ENCODE measurements around the gene LHX4. TPM values are rescaled to one million over a fixed set of nuclear protein-coding genes. Genes with fewer than 3 reads are reported as not detected.
"Not testable (repeated sequence)": the region's sequence is repeated elsewhere in the genome, so short reads cannot be mapped to it uniquely, and the experiment has no call there.

LHX4 gene
- polyA plus RNA-seq, 1 donor: 3.1 TPM

DNA sequence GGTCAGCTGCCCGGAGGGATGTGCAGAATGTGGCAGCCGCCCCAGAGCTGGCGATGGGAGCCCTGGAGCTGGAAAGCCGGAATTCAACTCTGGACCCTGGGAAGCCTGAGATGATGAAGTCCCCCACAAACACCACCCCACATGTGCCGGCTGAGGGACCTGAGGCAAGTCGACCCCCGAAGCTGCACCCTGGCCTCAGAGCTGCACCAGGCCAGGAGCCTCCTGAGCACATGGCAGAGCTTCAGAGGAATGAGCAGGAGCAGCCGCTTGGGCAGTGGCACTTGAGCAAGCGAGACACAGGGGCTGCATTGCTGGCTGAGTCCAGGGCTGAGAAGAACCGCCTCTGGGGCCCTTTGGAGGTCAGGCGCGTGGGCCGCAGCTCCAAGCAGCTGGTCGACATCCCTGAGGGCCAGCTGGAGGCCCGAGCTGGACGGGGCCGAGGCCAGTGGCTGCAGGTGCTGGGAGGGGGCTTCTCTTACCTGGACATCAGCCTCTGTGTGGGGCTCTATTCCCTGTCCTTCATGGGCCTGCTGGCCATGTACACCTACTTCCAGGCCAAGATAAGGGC is 33.5 kb upstream of the LHX4 start:
- peaks cover 5% of the 10 kb centered on the region for H3K4me1 ChIP-seq (ENCODE audit: control insufficient read depth, insufficient read depth, low read length)
- no peaks in the 10 kb centered on the region for H3K27me3 ChIP-seq (ENCODE audit: control insufficient read depth, insufficient read depth, low read length)
- peaks cover 18% of the 10 kb centered on the region for H3K36me3 ChIP-seq (ENCODE audit: control insufficient read depth, insufficient read depth, low read length)
- H3K9me3 ChIP-seq (ENCODE audit: control insufficient read depth, low read depth, low read length): no peaks in the 10 kb centered on the region
- H3K27ac ChIP-seq (ENCODE audit: low read length): no peak overlapping the region
- no CpG with 5 or more reads among the region's 17 CpGs for WGBS (ENCODE audit: insufficient coverage, low lambda C conversion rate)
- no peak overlapping the region for H3K4me3 ChIP-seq (ENCODE audit: low read length)
- no peak for DNase-seq

DNA sequence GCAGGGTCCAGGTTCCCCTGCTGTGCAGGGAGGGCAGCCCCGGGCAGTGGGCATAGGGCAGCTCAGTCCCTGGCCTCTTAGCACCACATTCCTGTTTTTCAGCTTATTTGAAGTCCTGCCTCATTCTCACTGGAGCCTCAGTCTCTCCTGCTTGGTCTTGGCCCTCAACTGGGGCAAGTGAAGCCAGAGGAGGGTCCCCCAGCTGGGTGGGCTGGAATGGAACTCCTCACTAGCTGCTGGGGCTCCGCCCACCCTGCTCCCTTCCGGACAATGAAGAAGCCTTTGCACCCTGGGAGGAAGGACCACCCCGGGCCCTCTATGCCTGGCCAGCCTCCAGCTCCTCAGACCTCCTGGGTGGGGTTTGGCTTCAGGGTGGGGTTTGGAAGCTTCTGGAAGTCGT is 32.8 kb upstream of the LHX4 start:
- H3K36me3 ChIP-seq (ENCODE audit: control insufficient read depth, insufficient read depth, low read length): peaks cover 17% of the 10 kb centered on the region
- H3K27ac ChIP-seq (ENCODE audit: low read length): no peak overlapping the region
- no CpG with 5 or more reads among the region's 5 CpGs for WGBS (ENCODE audit: insufficient coverage, low lambda C conversion rate)
- no peaks in the 10 kb centered on the region for H3K9me3 ChIP-seq (ENCODE audit: control insufficient read depth, low read depth, low read length)
- H3K4me3 ChIP-seq (ENCODE audit: low read length): no peak overlapping the region
- H3K4me1 ChIP-seq (ENCODE audit: control insufficient read depth, insufficient read depth, low read length): peaks cover 5% of the 10 kb centered on the region
- H3K27me3 ChIP-seq (ENCODE audit: control insufficient read depth, insufficient read depth, low read length): no peaks in the 10 kb centered on the region
- no peak for DNase-seq

DNA sequence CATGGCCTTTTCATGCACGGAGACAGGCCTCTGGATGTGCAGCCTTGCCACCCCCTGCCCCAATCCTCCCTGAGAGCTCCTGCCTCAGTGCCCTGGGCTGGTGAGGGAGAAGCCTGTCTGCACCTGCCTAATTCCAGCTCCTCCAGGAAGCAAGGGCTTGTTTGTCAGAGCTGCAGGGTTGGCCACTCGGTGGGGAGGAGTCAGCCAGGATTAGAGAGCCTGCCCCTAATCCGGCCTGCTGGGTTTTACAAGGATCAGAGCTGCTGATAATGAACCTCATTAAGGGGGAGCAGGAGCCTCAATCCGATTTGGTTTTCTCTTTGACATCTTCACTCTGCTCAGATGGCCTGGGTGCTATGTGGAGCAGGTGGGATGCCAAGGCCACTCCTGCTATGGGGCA is 31.9 kb upstream of the LHX4 start:
- no peak overlapping the region for H3K4me3 ChIP-seq (ENCODE audit: low read length)
- no peak for DNase-seq
- H3K9me3 ChIP-seq (ENCODE audit: control insufficient read depth, low read depth, low read length): no peaks in the 10 kb centered on the region
- peaks cover 11% of the 10 kb centered on the region for H3K36me3 ChIP-seq (ENCODE audit: control insufficient read depth, insufficient read depth, low read length)
- H3K27me3 ChIP-seq (ENCODE audit: control insufficient read depth, insufficient read depth, low read length): no peaks in the 10 kb centered on the region
- H3K4me1 ChIP-seq (ENCODE audit: control insufficient read depth, insufficient read depth, low read length): peaks cover 5% of the 10 kb centered on the region
- no peak overlapping the region for H3K27ac ChIP-seq (ENCODE audit: low read length)
- WGBS (ENCODE audit: insufficient coverage, low lambda C conversion rate): no CpG with 5 or more reads among the region's 4 CpGs

DNA sequence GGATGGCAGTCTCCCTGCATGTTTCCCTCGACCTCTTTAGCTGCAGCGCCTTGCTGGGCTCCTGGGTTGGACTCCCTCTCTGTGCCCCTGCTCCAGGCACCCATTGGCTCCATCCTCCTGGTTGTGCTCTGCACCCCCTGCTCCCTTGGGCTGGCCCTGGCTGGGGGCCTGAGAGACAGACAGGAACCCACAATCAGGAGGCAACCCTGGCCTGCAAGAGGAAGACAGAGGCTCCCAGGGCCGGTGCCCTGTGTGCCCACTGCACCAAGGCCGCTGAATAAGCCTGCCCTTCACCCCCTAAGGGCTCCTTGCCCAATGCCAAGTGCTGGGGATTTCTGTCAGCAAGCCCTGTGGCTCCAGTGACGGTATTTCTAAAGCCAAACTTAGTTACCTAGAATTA is 31.5 kb upstream of the LHX4 start:
- no CpG with 5 or more reads among the region's 5 CpGs for WGBS (ENCODE audit: insufficient coverage, low lambda C conversion rate)
- H3K27me3 ChIP-seq (ENCODE audit: control insufficient read depth, insufficient read depth, low read length): no peaks in the 10 kb centered on the region
- DNase-seq: no peak

DNA sequence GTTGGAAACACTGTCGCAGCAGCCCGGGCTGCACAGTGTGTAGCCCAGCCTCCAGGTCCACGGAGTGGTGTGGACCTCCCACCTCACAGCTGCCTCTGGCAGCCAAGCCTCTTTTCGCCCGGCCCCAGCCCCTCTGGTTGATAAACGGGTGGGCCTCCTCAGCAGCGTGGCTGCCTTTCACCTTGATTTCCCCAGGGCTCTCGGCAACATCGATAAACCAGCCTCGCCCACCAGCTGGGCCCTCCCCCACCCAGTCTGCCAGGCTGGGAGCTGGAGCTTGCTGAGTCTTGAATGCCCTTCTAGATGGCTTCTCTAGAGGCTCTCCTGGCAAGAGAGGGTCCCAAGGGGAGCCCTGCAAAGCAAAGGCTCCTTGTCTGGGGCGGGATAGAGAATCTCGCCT is 31.0 kb upstream of the LHX4 start:
- no peaks in the 10 kb centered on the region for H3K4me1 ChIP-seq (ENCODE audit: control insufficient read depth, insufficient read depth, low read length)
- H3K36me3 ChIP-seq (ENCODE audit: control insufficient read depth, insufficient read depth, low read length): peaks cover 11% of the 10 kb centered on the region
- DNase-seq: no peak
- no peak overlapping the region for H3K27ac ChIP-seq (ENCODE audit: low read length)
- H3K4me3 ChIP-seq (ENCODE audit: low read length): no peak overlapping the region
- H3K9me3 ChIP-seq (ENCODE audit: control insufficient read depth, low read depth, low read length): no peaks in the 10 kb centered on the region
- WGBS (ENCODE audit: insufficient coverage, low lambda C conversion rate): no CpG with 5 or more reads among the region's 12 CpGs
- no peaks in the 10 kb centered on the region for H3K27me3 ChIP-seq (ENCODE audit: control insufficient read depth, insufficient read depth, low read length)

More for the DNA sequence above, 31.5 kb upstream of the LHX4 start:
- H3K4me3 ChIP-seq (ENCODE audit: low read length): no peak overlapping the region
- peaks cover 11% of the 10 kb centered on the region for H3K36me3 ChIP-seq (ENCODE audit: control insufficient read depth, insufficient read depth, low read length)
- H3K27ac ChIP-seq (ENCODE audit: low read length): no peak overlapping the region
- H3K4me1 ChIP-seq (ENCODE audit: control insufficient read depth, insufficient read depth, low read length): peaks cover 4% of the 10 kb centered on the region
- H3K9me3 ChIP-seq (ENCODE audit: control insufficient read depth, low read depth, low read length): no peaks in the 10 kb centered on the region

DNA sequence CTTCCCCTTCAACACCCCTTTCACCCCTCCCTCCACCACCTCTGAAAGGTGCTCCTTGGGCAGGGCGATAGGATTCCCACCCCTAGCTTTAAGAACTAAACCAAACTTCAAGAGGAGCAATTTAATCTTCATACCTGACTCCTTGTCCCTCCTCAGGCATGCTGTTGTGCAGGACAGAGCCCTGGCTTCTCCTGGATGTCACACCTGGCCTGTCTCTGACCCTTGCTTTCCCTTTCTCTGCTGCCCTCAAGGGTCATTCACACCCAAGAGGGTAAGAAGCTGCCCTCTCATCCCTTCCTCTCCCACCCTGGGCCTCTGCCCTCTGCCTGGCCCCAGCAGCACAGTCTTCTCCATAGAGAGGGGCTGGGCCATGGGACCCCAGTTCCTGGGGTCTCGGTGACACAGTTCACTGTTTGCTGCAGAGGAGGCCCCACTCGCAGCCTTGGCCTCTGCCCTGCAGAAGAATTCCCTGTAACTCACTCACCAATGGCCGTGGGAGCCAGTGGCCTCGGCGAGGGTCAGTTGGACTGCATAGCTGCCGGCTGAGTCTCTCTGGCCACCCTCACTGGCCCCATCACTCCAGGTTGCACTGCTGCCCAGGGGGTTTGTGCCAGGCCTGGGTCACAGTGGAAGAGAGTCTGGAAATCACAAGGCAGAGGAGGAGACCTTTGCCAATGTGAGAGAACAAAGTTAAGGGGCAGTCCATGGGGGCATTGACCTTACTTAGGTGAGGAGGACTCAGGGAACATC is 28.4 kb upstream of the LHX4 start:
- peaks cover 7% of the 10 kb centered on the region for H3K36me3 ChIP-seq (ENCODE audit: control insufficient read depth, insufficient read depth, low read length)
- H3K4me1 ChIP-seq (ENCODE audit: control insufficient read depth, insufficient read depth, low read length): no peaks in the 10 kb centered on the region
- H3K4me3 ChIP-seq (ENCODE audit: low read length): no peak overlapping the region
- no peaks in the 10 kb centered on the region for H3K27me3 ChIP-seq (ENCODE audit: control insufficient read depth, insufficient read depth, low read length)
- DNase-seq: no peak
- no peak overlapping the region for H3K27ac ChIP-seq (ENCODE audit: low read length)
- no peaks in the 10 kb centered on the region for H3K9me3 ChIP-seq (ENCODE audit: control insufficient read depth, low read depth, low read length)
- no CpG with 5 or more reads among the region's 7 CpGs for WGBS (ENCODE audit: insufficient coverage, low lambda C conversion rate)

DNA sequence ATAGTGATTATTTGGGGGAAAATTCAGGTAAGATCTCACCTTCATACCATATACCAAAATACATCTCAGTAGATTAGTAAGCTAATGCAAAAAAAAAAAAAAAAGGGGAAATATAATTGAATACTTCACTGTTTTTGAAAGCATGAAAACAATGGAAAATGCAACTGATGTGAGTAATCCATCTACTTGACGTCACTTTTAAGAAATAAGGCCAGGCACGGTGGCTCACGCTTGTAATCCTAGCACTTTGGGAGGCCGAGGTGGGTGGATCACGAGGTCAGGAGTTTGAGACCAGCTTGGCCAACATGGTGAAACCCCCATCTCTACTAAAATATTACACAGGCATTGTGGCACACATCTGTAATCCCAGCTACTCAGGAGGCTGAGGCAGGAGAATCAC is 27.5 kb upstream of the LHX4 start:
- not testable (repeated sequence) for H3K4me1 ChIP-seq (ENCODE audit: control insufficient read depth, insufficient read depth, low read length); H3K4me3 ChIP-seq (ENCODE audit: low read length); DNase-seq; H3K36me3 ChIP-seq (ENCODE audit: control insufficient read depth, insufficient read depth, low read length); H3K27me3 ChIP-seq (ENCODE audit: control insufficient read depth, insufficient read depth, low read length); H3K27ac ChIP-seq (ENCODE audit: low read length); H3K9me3 ChIP-seq (ENCODE audit: control insufficient read depth, low read depth, low read length)
- no CpG with 5 or more reads among the region's 5 CpGs for WGBS (ENCODE audit: insufficient coverage, low lambda C conversion rate)

DNA sequence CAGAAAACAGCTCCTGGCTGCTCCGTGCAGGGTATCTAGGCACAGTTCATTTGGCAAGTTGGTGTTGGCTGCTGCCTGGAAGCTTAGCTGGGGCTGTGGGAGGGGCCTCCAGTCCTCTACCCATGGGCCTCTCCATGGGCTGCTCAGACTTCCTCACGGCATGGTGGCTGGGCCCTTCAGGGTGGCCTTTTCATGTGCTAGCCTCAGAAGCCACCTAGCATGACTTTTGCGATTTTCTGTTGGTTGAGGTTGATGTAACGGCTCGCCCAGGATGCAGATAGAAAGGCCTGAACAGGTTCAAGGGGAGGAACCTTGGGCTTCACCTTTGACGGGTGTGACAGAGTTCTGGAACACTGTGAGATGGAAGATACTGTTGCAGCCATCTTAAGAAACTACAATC is 25.8 kb upstream of the LHX4 start:
- no peaks in the 10 kb centered on the region for H3K36me3 ChIP-seq (ENCODE audit: control insufficient read depth, insufficient read depth, low read length)
- no peak overlapping the region for H3K4me3 ChIP-seq (ENCODE audit: low read length)
- no peaks in the 10 kb centered on the region for H3K4me1 ChIP-seq (ENCODE audit: control insufficient read depth, insufficient read depth, low read length)
- H3K27me3 ChIP-seq (ENCODE audit: control insufficient read depth, insufficient read depth, low read length): no peaks in the 10 kb centered on the region
- H3K27ac ChIP-seq (ENCODE audit: low read length): no peak overlapping the region
- WGBS (ENCODE audit: insufficient coverage, low lambda C conversion rate): no CpG with 5 or more reads among the region's 6 CpGs
- H3K9me3 ChIP-seq (ENCODE audit: control insufficient read depth, low read depth, low read length): no peaks in the 10 kb centered on the region
- no peak for DNase-seq

DNA sequence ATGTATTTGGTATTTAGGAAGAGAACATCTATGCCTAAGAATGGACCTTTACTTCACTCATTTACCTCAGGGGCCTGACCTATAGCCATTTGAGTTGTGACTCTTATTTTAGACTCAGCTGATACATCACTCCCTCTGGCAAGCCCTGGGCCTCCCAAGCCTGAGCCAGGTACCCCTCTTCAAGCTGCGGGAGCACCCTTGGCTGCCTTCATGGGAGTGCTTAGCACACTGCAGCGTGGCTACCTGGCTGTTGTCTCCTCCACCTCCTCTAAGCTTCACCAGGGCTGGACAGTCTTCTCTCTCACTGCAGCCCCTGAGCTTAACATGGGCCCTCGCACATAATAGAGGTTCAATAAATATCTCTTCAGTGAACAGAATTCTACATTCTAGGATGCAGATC is 23.5 kb upstream of the LHX4 start:
- Histone ChIP-seq H3K27me3 (ENCODE audit: control insufficient read depth, insufficient read depth, low read length) (no peaks in the 10 kb centered on the region), H3K27ac (ENCODE audit: low read length) (no peak overlapping the region), H3K9me3 (ENCODE audit: control insufficient read depth, low read depth, low read length) (no peaks in the 10 kb centered on the region), H3K4me3 (ENCODE audit: low read length) (no peak overlapping the region), H3K4me1 (ENCODE audit: control insufficient read depth, insufficient read depth, low read length) (no peaks in the 10 kb centered on the region), H3K36me3 (ENCODE audit: control insufficient read depth, insufficient read depth, low read length) (no peaks in the 10 kb centered on the region)
- no peak for DNase-seq
- no CpG with 5 or more reads among the region's 3 CpGs for WGBS (ENCODE audit: insufficient coverage, low lambda C conversion rate)

DNA sequence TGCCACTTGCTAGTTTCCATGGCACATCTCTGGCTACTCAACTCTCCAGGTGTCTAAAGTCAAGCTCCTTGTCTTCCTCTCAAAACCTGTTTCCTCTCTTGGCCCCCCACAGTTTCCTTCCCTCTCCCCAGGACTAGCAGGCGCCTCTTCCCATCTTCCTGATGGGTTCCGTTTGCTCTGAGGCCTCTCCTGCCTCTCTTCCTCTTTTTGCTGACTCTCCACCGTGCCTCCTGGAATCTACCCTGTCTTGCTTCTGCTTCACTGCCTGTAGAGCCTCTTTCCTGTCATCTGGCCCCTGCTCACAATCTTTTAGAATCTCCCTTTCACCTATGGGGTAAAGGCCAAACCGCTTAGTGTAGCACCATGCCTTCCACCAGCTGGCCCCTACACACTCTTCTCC is 21.8 kb upstream of the LHX4 start:
- 94% methylated on average over 3 of the region's 4 CpGs for WGBS (ENCODE audit: insufficient coverage, low lambda C conversion rate)
- Histone ChIP-seq H3K27me3 (ENCODE audit: control insufficient read depth, insufficient read depth, low read length) (no peaks in the 10 kb centered on the region), H3K27ac (ENCODE audit: low read length) (no peak overlapping the region), H3K4me3 (ENCODE audit: low read length) (no peak overlapping the region), H3K36me3 (ENCODE audit: control insufficient read depth, insufficient read depth, low read length) (no peaks in the 10 kb centered on the region), H3K4me1 (ENCODE audit: control insufficient read depth, insufficient read depth, low read length) (no peaks in the 10 kb centered on the region), H3K9me3 (ENCODE audit: control insufficient read depth, low read depth, low read length) (no peaks in the 10 kb centered on the region)
- no peak for DNase-seq

Measured in large intestine (tissue), 3 donors.